ENCODE data around the gene TSEN2.

DNA sequence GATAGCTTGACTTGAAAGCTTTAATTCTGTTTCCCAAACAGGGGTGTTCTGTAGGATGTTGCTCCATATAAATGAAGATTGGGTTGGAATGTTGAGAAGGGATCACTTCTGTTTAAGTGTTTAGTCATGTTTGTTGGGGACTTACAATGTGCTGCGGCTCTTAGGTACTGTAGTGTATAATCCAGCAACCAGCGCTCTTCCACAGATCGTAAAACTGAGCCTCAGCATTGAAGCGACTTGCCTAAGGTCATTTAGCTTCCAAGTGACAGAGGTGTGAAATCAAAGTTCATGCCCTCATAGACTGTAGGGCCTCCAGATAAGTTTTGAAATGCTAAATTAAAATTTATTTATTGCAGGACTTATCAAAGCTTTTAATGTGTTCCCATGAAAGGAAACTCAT is 74.4 kb downstream of the TSEN2 start:
- TF ChIP-seq, protein P1, sequence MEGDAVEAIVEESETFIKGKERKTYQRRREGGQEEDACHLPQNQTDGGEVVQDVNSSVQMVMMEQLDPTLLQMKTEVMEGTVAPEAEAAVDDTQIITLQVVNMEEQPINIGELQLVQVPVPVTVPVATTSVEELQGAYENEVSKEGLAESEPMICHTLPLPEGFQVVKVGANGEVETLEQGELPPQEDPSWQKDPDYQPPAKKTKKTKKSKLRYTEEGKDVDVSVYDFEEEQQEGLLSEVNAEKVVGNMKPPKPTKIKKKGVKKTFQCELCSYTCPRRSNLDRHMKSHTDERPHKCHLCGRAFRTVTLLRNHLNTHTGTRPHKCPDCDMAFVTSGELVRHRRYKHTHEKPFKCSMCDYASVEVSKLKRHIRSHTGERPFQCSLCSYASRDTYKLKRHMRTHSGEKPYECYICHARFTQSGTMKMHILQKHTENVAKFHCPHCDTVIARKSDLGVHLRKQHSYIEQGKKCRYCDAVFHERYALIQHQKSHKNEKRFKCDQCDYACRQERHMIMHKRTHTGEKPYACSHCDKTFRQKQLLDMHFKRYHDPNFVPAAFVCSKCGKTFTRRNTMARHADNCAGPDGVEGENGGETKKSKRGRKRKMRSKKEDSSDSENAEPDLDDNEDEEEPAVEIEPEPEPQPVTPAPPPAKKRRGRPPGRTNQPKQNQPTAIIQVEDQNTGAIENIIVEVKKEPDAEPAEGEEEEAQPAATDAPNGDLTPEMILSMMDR (IDR thresholded peaks at IDR 0.05), result no peak
- TF ChIP-seq POLR2AphosphoS5 (IDR thresholded peaks at IDR 0.05), result no peak
- TF ChIP-seq POLR2A (IDR thresholded peaks at IDR 0.05), result no peak
- TF ChIP-seq EP300 (IDR thresholded peaks at IDR 0.05; ENCODE audit: low read depth), result no peak

All from transverse colon (tissue), 4 donors.